ENCODE measurements around the gene VWCE.
"Not testable (repeated sequence)": the region's sequence is repeated elsewhere in the genome, so short reads cannot be mapped to it uniquely, and the experiment has no call there.

VWCE gene

DNA sequence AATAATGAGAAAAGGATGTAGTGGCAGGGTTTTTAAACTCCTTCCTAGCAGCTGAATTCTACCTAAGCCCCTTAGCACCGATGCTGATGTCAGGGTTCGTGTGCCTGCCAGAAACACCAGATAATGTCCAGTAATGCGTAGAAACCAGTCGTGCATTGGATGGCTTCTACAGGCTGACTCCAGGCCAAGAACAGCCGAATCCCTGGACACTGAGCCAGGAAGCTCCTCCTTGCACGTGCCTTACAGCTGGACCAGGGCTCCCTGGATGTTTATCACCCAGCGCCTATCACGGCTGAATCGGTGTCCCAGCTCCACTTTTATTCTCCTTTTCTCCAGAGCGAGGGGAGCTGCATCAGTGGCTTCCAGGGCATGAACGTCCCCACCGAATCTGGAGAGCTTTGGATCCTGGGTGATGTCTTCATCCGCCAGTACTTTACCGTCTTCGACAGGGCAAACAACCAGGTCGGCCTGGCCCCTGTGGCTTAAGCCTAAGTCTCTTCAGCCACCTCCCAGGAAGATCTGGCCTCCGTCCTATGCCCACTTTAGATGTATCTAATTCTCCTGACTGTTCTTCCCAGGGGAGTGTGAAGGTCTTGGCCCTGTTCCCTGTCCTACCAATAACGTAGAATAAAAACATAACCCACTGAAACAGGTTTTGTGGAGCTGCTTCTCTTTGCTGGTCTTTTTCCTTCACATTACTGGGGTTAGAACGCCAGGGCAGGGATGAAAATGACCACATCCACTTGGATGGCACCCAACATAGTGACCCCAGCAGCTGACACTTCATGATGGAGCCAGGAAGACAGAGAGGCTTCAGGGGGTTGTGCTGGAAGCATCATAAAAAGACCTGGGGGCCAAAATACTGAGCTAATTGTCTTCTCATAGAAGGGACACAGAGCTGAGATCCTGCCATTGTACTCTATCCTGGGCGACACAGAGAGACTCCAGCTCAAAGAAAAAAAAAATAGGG, 44.0 kb downstream of the VWCE start:
- DNase-seq, result not testable (repeated sequence)

DNA sequence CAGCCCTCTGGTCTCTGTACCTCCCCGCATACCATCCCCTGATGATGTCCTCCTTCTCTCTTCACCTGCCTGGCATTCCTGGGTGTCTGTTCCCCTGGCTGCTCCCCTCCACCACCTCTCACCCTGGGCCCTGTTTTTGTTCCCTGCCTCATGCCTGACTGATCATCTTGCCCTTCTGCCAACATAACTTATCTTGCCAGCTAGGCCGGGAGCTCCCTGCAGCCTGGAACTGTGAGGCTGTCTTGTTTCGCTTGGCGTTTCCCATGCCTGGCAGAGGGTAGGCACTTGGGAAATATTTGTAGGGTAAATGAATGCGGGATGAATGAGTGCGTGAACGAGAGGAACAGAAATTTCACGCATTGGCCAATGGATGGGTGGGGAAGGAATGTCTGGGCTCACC, 45.9 kb downstream of the VWCE start:
- DNase-seq, result not testable (repeated sequence)

DNA sequence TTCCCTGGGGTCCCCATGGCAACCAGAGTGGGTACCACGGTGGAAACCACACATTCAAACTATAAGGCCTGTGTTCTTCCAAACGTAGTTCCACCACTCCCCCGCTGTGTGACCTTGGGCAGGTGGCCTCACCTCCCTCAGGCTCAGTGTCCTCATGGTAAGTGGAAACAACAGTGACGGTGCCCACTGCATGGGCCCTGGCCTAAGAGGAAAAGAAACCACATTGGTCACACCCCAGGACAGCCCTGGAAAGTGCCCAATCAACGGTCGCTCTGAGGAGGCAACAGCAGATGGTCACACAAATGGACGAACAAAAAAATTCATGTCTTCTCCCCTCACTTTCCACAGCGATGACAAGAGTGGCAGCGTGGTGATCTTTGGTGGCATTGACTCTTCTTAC, 47.0 kb downstream of the VWCE start:
- DNase-seq, result not testable (repeated sequence)

DNA sequence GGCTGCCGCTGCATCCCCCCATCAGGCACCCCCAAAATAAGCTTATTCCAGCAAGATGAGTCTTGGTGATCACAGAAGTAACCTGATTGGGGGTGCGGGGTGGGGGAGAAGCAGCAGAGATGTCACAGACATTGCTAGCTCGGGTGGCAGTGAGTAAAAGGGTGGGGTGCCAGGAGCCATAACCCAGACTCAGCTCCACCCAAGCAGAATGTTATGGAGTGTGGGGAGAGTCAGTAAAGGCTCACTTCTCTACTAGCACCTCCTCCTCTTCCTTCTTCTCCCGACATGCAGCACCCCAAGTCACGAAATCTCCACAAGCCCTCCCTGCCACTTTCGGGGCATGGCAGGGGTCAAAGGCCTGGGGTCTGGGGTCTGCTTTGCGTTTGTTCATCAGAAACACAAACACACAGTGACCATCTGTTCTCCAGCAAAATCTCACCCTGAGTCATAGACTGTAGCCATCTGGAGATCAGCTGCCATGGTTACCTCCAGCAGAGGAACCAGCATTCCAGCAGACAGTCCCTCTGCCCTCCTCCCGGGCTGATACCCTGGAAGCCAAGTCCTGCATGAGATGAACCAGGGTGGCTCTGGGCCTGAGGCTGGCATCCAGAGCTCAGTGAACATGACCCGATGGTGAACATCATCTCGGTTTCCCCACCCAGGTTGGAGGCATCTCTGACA, 49.7 kb downstream of the VWCE start:
- not testable (repeated sequence) for DNase-seq

DNA sequence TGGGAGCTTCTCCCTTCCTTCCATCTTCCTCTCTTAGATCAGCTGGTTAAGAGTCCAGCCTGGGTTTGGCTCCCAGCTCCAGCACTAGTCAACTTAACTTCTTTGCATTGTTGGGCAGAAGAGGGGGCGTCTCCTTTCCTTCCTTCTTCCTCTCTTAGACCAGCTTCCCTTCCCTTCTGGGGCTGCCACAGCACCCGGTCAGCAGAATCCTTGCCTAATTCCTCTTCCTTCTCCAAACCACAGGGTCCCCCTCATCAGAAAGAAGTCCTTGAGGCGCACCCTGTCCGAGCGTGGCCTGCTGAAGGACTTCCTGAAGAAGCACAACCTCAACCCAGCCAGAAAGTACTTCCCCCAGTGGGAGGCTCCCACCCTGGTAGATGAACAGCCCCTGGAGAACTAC, 53.6 kb downstream of the VWCE start:
- not testable (repeated sequence) for DNase-seq

DNA sequence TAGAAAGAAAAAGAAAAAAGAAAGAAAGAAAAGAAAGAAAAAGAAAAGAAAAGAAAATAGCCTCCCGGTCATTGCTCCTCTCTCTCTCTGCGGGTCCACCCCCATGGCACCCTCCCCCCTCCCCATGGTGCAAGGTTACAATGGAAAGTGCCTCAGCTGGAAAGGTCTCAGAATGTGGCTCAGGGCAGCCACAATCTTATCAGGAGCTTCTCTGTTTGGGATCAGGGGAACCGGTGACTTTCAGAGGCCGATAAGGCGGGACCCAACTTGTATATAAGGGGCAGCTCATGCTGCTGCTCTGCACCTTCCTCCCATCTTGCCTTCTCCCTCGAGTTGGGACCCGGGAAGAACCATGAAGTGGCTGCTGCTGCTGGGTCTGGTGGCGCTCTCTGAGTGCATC, 54.2 kb downstream of the VWCE start, which contains the start of gene PGA5:
Gene PGA5, plus strand, starts transcription at position 301 of the 400 bp plus-strand sequence. Its CDS starts 52 bp downstream, at position 353.
- DNase-seq, result not testable (repeated sequence)

DNA sequence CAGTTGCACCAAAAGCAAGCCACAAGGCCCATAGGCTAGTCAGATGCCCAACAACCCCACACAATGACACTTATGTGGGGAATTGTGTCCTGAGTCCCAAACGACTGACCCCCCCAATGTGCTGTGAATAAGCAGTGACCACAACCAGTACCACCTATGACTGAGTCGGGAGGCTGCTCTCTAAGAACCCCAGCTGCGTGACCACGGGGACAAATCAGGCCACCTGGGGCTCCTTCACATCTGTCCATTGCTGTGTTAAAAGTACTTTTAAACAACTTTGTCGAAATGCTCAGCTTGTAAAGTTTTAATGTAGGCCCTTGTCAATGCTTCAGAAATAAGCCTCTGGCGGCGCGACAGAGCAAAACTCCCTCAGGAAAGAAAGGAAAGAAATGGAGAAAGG, 54.8 kb downstream of the VWCE start:
- not testable (repeated sequence) for DNase-seq

DNA sequence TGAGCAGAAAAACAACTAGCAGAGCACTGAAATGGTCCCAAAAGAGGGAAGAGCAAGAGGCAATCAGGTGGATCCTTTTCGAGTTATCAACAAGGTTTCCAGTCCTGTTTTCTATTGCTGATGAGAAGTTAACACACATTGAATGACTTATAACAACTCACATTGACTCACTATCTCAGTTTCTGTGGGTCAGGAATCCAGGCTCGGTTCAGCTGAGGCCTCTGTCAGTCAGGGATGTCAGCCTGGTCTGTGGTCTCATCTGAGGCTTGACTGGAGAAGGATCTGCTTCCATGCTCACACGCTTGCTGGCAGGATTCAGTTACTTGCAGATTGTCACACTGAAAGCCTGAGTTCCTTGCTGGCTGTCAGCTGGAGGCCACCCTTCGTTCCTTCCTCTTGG, 58.0 kb downstream of the VWCE start:
- DNase-seq, result not testable (repeated sequence)

DNA sequence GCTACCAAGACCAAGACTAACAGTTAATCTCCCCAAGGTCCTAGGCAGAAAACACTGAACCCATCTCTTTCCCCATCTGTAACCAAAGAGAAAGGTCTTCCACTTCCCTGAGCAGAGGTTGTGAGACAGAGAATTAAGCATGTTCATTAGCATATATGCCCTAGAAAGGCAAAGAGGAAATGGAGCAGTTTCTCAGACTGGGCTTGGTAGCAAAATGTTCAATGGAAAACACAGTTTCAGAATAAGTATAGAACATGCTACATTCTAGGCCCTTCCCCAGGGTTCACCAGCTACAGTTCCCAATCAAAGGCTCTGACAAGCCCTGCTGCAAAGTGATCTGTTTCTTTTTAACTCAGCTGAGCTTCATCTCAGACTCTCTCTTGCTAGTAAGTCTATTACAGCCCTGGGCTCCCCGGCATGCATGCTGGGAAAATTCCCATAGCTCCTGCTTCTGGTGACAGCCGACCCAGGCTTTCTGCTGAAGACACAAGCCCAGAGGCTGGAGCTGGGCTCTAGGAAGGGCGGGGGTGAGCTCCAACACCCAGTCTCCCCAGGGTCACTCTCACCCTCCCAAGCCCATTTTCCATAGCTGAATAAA, 62.5 kb downstream of the VWCE start:
- DNase-seq, result not testable (repeated sequence)

DNA sequence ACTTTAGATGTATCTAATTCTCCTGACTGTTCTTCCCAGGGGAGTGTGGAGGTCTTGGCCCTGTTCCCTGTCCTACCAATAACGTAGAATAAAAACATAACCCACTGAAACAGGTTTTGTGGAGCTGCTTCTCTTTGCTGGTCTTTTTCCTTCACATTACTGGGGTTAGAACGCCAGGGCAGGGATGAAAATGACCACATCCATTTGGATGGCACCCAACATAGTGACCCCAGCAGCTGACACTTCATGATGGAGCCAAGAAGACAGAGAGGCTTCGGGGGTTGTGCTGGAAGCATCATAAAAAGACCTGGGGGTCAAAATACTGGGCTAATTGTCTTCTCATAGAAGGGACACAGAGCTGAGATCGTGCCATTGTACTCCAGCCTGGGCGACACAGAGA, 63.5 kb downstream of the VWCE start:
- not testable (repeated sequence) for DNase-seq

DNA sequence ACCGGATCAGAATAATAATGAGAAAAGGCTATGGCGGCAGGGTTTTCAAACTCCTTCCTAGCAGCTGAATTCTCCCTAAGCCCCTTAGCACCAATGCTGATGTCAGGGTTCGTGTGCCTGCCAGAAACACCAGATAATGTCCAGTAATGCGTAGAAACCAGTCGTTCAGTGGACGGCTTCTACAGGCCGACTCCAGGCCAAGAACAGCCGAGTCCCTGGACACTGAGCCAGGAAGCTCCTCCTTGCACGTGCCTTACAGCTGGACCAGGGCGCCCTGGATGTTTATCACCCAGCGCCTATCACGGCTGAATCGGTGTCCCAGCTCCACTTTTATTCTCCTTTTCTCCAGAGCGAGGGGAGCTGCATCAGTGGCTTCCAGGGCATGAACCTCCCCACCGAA, 64.1 kb downstream of the VWCE start:
- DNase-seq, result not testable (repeated sequence)

DNA sequence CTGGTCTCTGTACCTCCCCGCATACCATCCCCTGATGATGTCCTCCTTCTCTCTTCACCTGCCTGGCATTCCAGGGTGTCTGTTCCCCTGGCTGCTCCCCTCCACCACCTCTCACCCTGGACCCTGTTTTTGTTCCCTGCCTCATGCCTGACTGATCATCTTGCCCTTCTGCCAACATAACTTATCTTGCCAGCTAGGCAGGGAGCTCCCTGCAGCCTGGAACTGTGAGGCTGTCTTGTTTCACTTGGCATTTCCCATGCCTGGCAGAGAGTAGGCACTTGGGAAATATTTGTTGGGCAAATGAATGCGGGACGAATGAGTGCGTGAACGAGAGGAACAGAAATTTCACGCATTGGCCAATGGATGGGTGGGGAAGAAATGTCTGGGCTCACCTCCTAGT, 65.7 kb downstream of the VWCE start:
- DNase-seq, result not testable (repeated sequence)

DNA sequence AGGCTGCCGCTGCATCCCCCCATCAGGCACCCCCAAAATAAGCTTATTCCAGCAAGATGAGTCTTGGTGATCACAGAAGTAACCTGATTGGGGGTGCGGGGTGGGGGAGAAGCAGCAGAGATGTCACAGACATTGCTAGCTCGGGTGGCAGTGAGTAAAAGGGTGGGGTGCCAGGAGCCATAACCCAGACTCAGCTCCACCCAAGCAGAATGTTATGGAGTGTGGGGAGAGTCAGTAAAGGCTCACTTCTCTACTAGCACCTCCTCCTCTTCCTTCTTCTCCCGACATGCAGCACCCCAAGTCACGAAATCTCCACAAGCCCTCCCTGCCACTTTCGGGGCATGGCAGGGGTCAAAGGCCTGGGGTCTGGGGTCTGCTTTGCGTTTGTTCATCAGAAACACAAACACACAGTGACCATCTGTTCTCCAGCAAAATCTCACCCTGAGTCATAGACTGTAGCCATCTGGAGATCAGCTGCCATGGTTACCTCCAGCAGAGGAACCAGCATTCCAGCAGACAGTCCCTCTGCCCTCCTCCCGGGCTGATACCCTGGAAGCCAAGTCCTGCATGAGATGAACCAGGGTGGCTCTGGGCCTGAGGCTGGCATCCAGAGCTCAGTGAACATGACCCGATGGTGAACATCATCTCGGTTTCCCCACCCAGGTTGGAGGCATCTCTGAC, 68.5 kb downstream of the VWCE start:
- not testable (repeated sequence) for DNase-seq

DNA sequence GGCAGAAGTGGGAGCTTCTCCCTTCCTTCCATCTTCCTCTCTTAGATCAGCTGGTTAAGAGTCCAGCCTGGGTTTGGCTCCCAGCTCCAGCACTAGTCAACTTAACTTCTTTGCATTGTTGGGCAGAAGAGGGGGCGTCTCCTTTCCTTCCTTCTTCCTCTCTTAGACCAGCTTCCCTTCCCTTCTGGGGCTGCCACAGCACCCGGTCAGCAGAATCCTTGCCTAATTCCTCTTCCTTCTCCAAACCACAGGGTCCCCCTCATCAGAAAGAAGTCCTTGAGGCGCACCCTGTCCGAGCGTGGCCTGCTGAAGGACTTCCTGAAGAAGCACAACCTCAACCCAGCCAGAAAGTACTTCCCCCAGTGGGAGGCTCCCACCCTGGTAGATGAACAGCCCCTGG, 72.4 kb downstream of the VWCE start:
- DNase-seq, result not testable (repeated sequence)

DNA sequence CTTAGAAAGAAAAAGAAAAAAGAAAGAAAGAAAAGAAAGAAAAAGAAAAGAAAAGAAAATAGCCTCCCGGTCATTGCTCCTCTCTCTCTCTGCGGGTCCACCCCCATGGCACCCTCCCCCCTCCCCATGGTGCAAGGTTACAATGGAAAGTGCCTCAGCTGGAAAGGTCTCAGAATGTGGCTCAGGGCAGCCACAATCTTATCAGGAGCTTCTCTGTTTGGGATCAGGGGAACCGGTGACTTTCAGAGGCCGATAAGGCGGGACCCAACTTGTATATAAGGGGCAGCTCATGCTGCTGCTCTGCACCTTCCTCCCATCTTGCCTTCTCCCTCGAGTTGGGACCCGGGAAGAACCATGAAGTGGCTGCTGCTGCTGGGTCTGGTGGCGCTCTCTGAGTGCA, 73.1 kb downstream of the VWCE start, which contains the start of gene PGA4:
Gene PGA4, plus strand, starts transcription at position 301 of the 400 bp plus-strand sequence. Its CDS starts 54 bp downstream, at position 355.
- DNase-seq, result not testable (repeated sequence)

DNA sequence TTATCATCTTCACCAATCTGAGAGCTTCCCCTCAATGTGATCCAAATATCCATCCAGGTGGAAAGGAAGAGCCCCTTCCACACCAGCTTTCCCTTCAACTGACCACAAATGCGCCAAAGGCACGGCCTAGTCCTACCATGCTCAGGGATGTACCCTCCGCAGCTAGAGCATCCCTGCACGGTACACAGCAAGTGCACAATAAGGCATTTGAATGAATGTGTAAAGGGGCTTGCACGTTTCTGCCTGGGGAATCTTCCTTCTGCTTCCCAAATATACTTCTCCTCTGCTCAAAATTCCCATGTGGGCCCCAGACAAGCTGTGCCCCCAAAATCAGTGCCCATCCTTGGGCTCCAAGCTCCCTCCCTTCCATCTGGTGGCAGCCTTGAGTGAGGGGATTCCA, 76.1 kb downstream of the VWCE start:
- DNase-seq, result not testable (repeated sequence)

DNA sequence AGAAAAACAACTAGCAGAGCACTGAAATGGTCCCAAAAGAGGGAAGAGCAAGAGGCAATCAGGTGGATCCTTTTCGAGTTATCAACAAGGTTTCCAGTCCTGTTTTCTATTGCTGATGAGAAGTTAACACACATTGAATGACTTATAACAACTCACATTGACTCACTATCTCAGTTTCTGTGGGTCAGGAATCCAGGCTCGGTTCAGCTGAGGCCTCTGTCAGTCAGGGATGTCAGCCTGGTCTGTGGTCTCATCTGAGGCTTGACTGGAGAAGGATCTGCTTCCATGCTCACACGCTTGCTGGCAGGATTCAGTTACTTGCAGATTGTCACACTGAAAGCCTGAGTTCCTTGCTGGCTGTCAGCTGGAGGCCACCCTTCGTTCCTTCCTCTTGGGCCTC, 76.8 kb downstream of the VWCE start:
- not testable (repeated sequence) for DNase-seq

DNA sequence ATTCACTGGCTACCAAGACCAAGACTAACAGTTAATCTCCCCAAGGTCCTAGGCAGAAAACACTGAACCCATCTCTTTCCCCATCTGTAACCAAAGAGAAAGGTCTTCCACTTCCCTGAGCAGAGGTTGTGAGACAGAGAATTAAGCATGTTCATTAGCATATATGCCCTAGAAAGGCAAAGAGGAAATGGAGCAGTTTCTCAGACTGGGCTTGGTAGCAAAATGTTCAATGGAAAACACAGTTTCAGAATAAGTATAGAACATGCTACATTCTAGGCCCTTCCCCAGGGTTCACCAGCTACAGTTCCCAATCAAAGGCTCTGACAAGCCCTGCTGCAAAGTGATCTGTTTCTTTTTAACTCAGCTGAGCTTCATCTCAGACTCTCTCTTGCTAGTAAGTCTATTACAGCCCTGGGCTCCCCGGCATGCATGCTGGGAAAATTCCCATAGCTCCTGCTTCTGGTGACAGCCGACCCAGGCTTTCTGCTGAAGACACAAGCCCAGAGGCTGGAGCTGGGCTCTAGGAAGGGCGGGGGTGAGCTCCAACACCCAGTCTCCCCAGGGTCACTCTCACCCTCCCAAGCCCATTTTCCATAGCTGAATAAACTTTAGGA, 81.3 kb downstream of the VWCE start:
- DNase-seq, result not testable (repeated sequence)

DNA sequence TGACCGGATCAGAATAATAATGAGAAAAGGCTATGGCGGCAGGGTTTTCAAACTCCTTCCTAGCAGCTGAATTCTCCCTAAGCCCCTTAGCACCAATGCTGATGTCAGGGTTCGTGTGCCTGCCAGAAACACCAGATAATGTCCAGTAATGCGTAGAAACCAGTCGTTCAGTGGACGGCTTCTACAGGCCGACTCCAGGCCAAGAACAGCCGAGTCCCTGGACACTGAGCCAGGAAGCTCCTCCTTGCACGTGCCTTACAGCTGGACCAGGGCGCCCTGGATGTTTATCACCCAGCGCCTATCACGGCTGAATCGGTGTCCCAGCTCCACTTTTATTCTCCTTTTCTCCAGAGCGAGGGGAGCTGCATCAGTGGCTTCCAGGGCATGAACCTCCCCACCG, 82.9 kb downstream of the VWCE start:
- not testable (repeated sequence) for DNase-seq

DNA sequence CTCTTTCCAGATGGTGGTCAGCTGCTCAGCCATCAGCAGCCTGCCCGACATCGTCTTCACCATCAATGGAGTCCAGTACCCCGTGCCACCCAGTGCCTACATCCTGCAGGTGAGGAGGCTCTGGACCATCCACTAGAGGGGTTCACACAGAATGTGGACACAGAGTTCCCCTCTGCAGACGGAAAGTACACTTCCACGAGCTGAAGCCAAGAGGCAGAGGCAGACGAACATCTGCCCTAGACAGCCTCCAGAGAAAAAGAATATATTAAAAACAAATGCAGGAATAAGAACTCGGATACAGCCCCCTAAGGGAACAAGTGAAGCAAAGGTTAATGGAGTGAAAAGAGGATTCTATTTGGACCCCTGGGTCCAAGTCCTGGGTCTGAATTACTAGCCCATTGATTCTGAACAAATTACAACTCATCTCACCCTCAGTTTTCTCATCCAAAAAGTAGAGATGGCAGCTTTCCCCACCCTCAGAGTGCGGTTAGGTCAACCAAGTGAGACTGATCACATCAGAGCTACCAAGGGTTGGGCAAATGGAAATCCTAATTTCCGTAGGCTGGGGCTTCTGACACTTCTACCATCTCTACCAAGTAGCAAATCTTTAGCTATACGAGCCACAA, 83.7 kb downstream of the VWCE start:
- DNase-seq, result not testable (repeated sequence)

DNA sequence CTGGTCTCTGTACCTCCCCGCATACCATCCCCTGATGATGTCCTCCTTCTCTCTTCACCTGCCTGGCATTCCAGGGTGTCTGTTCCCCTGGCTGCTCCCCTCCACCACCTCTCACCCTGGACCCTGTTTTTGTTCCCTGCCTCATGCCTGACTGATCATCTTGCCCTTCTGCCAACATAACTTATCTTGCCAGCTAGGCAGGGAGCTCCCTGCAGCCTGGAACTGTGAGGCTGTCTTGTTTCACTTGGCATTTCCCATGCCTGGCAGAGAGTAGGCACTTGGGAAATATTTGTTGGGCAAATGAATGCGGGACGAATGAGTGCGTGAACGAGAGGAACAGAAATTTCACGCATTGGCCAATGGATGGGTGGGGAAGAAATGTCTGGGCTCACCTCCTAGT, 84.5 kb downstream of the VWCE start:
- DNase-seq, result not testable (repeated sequence)

Measured in stimulated activated CD4-positive, alpha-beta T cell treated with anti-CD3 and anti-CD28 coated beads, Interleukin-15, amount 100 ng/mL, for 24 hours (primary cell).